Naive thymus-derived CD4-positive, alpha-beta T cell (primary cell): ENCODE results near the gene ZNF526. TPM values are rescaled to one million over a fixed set of nuclear protein-coding genes. Genes with fewer than 3 reads are reported as not detected.
A peak's percentile ranks its signal among the peaks of the same experiment; 100 is the strongest.

Source experiments
- ATAC-seq: fragments of 150-1000 bp; cut with Tn5 transposase; 2 replicates; pipeline ENCODE4 v1.10.0; 2021; ENCODE audit warnings: mild to moderate bottlenecking, moderate library complexity
- CTCF ChIA-PET: fragments of 350-600 bp; sonication (Branson Sonifier 250); formaldehyde crosslinking; loops from one replicate; lab custom pipeline; 2021; ENCODE audit warnings: antibody characterized with exemption; lab: Charles Lee
- POLR2A ChIA-PET: fragments of 350-600 bp; sonication (Branson Sonifier 250); formaldehyde crosslinking; loops from one replicate; lab custom pipeline; 2021; ENCODE audit warnings: antibody characterized with exemption, inconsistent platforms; lab: Charles Lee
- DNase-seq, 9 donors: peaks; one replicate each; pipeline versions ENCODE4 v3.0.0 to v3.0.0-alpha.2; 2020 to 2022; ENCODE audit warnings: mixed read lengths in 1 of 9
- H3K27ac ChIP-seq: one replicate; pipeline ENCODE4 v1.7.0; 2013; ENCODE audit warnings: mild to moderate bottlenecking, low read depth, low read length, moderate library complexity
- H3K27me3 ChIP-seq, 2 donors: one replicate each; pipeline ENCODE4 v1.7.0; 2013; ENCODE audit warnings: low read length in 2 of 2, mild to moderate bottlenecking in 2 of 2, moderate library complexity in 2 of 2; ENCODE audit not compliant: control insufficient read depth in 2 of 2, insufficient read depth in 2 of 2
- H3K36me3 ChIP-seq, 3 experiments: 1 replicate in 2 of 3; 2 replicates in 1 of 3; pipeline ENCODE4 v1.7.0; 2013; ENCODE audit warnings: low read length in 3 of 3, mild to moderate bottlenecking in 3 of 3, moderate library complexity in 1 of 3; ENCODE audit not compliant: insufficient read depth in 3 of 3, control insufficient read depth in 2 of 3
- H3K4me1 ChIP-seq, 2 donors: one replicate each; pipeline ENCODE4 v1.7.0; 2013; ENCODE audit warnings: low read length in 2 of 2, mild to moderate bottlenecking in 2 of 2, moderate library complexity in 1 of 2; ENCODE audit not compliant: control insufficient read depth in 2 of 2, insufficient read depth in 2 of 2
- H3K4me3 ChIP-seq: 2 replicates; pipeline ENCODE4 v1.7.0; 2013; ENCODE audit warnings: mild to moderate bottlenecking, low read length
- H3K9me3 ChIP-seq, 3 experiments: 1 replicate in 2 of 3; 2 replicates in 1 of 3; pipeline ENCODE4 v1.7.0; 2013; ENCODE audit warnings: low read length in 3 of 3; ENCODE audit not compliant: control insufficient read depth in 2 of 3
- H3K27ac Mint-ChIP-seq, 9 donors: one replicate each; pipeline ENCODE4 v1.8.0; 2020 to 2022; ENCODE audit warnings: mixed read lengths in 9 of 9, mild to moderate bottlenecking in 8 of 9, moderate library complexity in 5 of 9, inconsistent platforms in 2 of 9
- H3K27me3 Mint-ChIP-seq, 5 donors: one replicate each; pipeline ENCODE4 v1.8.0; 2021 to 2022; ENCODE audit warnings: mixed read lengths in 5 of 5, mild to moderate bottlenecking in 1 of 5
- H3K36me3 Mint-ChIP-seq, 5 donors: one replicate each; pipeline ENCODE4 v1.8.0; 2020 to 2022; ENCODE audit warnings: mixed read lengths in 5 of 5, mild to moderate bottlenecking in 3 of 5, inconsistent platforms in 1 of 5
- H3K4me1 Mint-ChIP-seq, 7 donors: one replicate each; pipeline ENCODE4 v1.8.0; 2020 to 2022; ENCODE audit warnings: mixed read lengths in 7 of 7, mild to moderate bottlenecking in 3 of 7, inconsistent platforms in 1 of 7
- H3K4me3 Mint-ChIP-seq, 10 donors: one replicate each; pipeline ENCODE4 v1.8.0; 2020 to 2022; ENCODE audit warnings: mild to moderate bottlenecking in 10 of 10, mixed read lengths in 10 of 10, moderate library complexity in 6 of 10, inconsistent platforms in 2 of 10
- H3K9me3 Mint-ChIP-seq, 11 donors: one replicate each; pipeline ENCODE4 v1.8.0; 2020 to 2022; ENCODE audit warnings: mixed read lengths in 11 of 11, mild to moderate bottlenecking in 4 of 11, inconsistent platforms in 1 of 11, moderate library complexity in 1 of 11
- intact Hi-C, 2 donors: fragments of 100-400 bp; cut with micrococcal nuclease; formaldehyde crosslinking; loops; one replicate each; pipeline ENCODE4 v1.15.1; 2023
- polyA plus RNA-seq, 2 donors: library from polyadenylated mRNA; unstranded; fragments of 300-500 nt; fragmentation: Illumina TruSeq; gene quantifications; one replicate each; pipeline ENCODE4 v1.2.3, GENCODE V29; 2021
- total RNA-seq, 6 experiments: library from RNA in 5 of 6; stranded (reverse) in 5 of 6; gene quantifications; 1 replicate in 5 of 6; 2 replicates in 1 of 6; pipeline ENCODE4 v1.2.3 and lab custom pipeline; 2021 to 2026

ZNF526 gene
- total and polyA plus RNA-seq, 7 experiments from 2014 or later = 4.0 to 25.2 (median 11.8) TPM

GRCh38 chr19:42191330-42191729, 28.8 kb upstream of the ZNF526 start:
- POLR2A ChIA-PET = interaction anchor here (1.1 kb wide), 1 partner anchor 9 kb away, joined by 4 read pairs; no protein-coding TSS in a partner anchor
- Mint-ChIP-seq H3K27ac (peak overlapping the region in 3 of 9 donors; percentile 16 to 41 (median 19)), H3K36me3 (peaks cover 0 to 30% (median 18%) of the 10 kb centered on the region in 5 donors), H3K4me3 (peak overlapping the region in 3 of 10 donors; percentile 15 to 35 (median 21)), H3K9me3 (peaks cover 0 to 9% (median 2%) of the 10 kb centered on the region in 11 donors), H3K27me3 (peaks cover 0 to 2% (median 0%) of the 10 kb centered on the region in 5 donors), H3K4me1 (peaks cover 41 to 67% (median 62%) of the 10 kb centered on the region in 7 donors)
- peaks cover 11 to 20% of the 10 kb centered on the region in 2 donors for H3K4me1 ChIP-seq
- no peak overlapping the region for H3K4me3 ChIP-seq
- intact Hi-C loops = loop anchor here in 1 of 2 donors (1.0 kb wide), 1 partner anchor 8 kb away; no protein-coding TSS in a partner anchor
- DNase-seq = no peak
- CTCF ChIA-PET = interaction anchor here (0.5 to 0.7 kb wide), 2 partner anchors 17 to 1391 kb away, joined by 3 read pairs; no protein-coding TSS in a partner anchor
- H3K27ac ChIP-seq = no peak overlapping the region
- peaks cover 0 to 4% (median 0%) of the 10 kb centered on the region in 3 experiments for H3K36me3 ChIP-seq
- no peaks in the 10 kb centered on the region for H3K27me3 ChIP-seq
- ATAC-seq = no peak
- H3K9me3 ChIP-seq = no peaks in the 10 kb centered on the region

GRCh38 chr19:42191855-42192254, 28.3 kb upstream of the ZNF526 start:
- H3K27me3 Mint-ChIP-seq = peaks cover 0 to 2% (median 0%) of the 10 kb centered on the region in 5 donors
- ChIA-PET CTCF (interaction anchor here (0.5 to 0.9 kb wide), 3 partner anchors 16 to 1391 kb away, joined by 3 read pairs; no protein-coding TSS in a partner anchor), POLR2A (interaction anchor here (1.1 to 1.4 kb wide), 2 partner anchors 8 to 10 kb away, joined by 4 to 5 read pairs; no protein-coding TSS in a partner anchor)
- intact Hi-C loops = loop anchor here in 1 of 2 donors (1.0 kb wide), 1 partner anchor 7 kb away; no protein-coding TSS in a partner anchor
- peaks cover 45 to 67% (median 63%) of the 10 kb centered on the region in 7 donors for H3K4me1 Mint-ChIP-seq
- no peak overlapping the region for H3K4me3 ChIP-seq
- no peak overlapping the region for H3K27ac ChIP-seq
- peaks cover 17 to 22% of the 10 kb centered on the region in 2 donors for H3K4me1 ChIP-seq
- peak overlapping the region in 5 of 9 donors; percentile 0 to 16 (median 9) for H3K27ac Mint-ChIP-seq
- DNase-seq (no peak), ATAC-seq (peak; percentile 65)
- peaks cover 0 to 35% (median 18%) of the 10 kb centered on the region in 5 donors for H3K36me3 Mint-ChIP-seq
- peak overlapping the region in 2 of 10 donors; percentile 2 to 33 for H3K4me3 Mint-ChIP-seq
- H3K36me3 ChIP-seq = peaks cover 0 to 9% (median 0%) of the 10 kb centered on the region in 3 experiments
- no peaks in the 10 kb centered on the region for H3K27me3 ChIP-seq
- H3K9me3 ChIP-seq = no peaks in the 10 kb centered on the region
- peaks cover 0 to 9% (median 2%) of the 10 kb centered on the region in 11 donors for H3K9me3 Mint-ChIP-seq

DNA sequence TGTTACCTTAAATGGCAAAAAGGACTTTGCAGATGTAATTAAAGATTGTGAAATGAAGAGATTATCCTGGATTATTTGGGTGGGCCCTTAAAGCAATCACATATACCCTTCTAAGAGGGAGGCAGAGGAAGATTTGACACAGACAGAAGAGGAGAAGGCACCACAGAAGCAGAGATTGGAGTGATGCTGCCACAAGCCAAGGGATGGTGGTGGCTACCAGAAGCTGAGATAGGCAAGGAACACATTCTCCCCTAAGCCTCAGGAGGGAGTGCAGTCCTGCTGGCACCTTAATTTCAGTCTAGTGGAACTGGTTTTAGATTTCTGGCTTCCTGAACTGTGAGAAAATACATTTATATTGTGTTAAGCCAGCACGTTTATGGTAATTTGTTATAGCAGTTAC, 26.8 kb upstream of the ZNF526 start:
- no peak overlapping the region for H3K27ac Mint-ChIP-seq
- intact Hi-C loops = no loop called here
- H3K36me3 Mint-ChIP-seq = peaks cover 0 to 45% (median 22%) of the 10 kb centered on the region in 5 donors
- peaks cover 0 to 9% (median 2%) of the 10 kb centered on the region in 11 donors for H3K9me3 Mint-ChIP-seq
- ChIA-PET POLR2A (interaction anchor here (0.7 to 1.4 kb wide), 2 partner anchors 9 to 59 kb away, joined by 3 to 5 read pairs; no protein-coding TSS in a partner anchor), CTCF (no interaction called here)
- peaks cover 0 to 2% (median 0%) of the 10 kb centered on the region in 5 donors for H3K27me3 Mint-ChIP-seq
- Histone ChIP-seq H3K27ac (no peak overlapping the region), H3K4me3 (no peak overlapping the region), H3K36me3 (peaks cover 0 to 10% (median 4%) of the 10 kb centered on the region in 3 experiments), H3K4me1 (peaks cover 30 to 34% of the 10 kb centered on the region in 2 donors), H3K27me3 (no peaks in the 10 kb centered on the region), H3K9me3 (no peaks in the 10 kb centered on the region)
- no peak for ATAC-seq
- peaks cover 52 to 80% (median 69%) of the 10 kb centered on the region in 7 donors for H3K4me1 Mint-ChIP-seq
- no peak overlapping the region for H3K4me3 Mint-ChIP-seq
- no peak for DNase-seq

DNA sequence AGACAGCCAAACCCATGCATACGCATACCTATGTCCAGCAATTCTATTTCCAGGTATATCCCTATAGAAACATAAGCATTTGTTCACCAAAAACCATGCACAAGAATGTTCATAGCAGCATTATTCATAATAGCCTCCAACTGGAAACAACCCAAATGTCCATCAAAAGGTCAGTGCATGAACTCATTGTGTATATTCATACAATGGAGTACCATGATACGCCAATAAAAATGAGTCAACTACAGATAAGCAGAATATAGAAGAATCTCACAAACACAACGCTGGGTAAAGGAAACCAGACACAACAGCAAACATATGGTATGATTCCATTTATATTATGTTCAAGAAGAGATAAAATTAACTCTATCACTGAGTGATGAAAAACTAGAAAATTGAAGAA, 26.4 kb upstream of the ZNF526 start:
- peaks cover 0 to 9% (median 2%) of the 10 kb centered on the region in 11 donors for H3K9me3 Mint-ChIP-seq
- H3K27ac Mint-ChIP-seq = peak overlapping the region in 4 of 9 donors; percentile 14 to 77 (median 48)
- ChIA-PET CTCF (no interaction called here), POLR2A (no interaction called here)
- Histone ChIP-seq H3K36me3 (peaks cover 0 to 10% (median 4%) of the 10 kb centered on the region in 3 experiments), H3K4me1 (peaks cover 34 to 38% of the 10 kb centered on the region in 2 donors), H3K9me3 (no peaks in the 10 kb centered on the region), H3K27ac (no peak overlapping the region), H3K4me3 (no peak overlapping the region), H3K27me3 (no peaks in the 10 kb centered on the region)
- no peak for DNase-seq
- peaks cover 0 to 2% (median 0%) of the 10 kb centered on the region in 5 donors for H3K27me3 Mint-ChIP-seq
- peak overlapping the region in 2 of 10 donors; percentile 43 to 47 for H3K4me3 Mint-ChIP-seq
- peaks cover 52 to 82% (median 72%) of the 10 kb centered on the region in 7 donors for H3K4me1 Mint-ChIP-seq
- peaks cover 0 to 47% (median 23%) of the 10 kb centered on the region in 5 donors for H3K36me3 Mint-ChIP-seq
- ATAC-seq = no peak
- intact Hi-C loops = no loop called here

GRCh38 chr19:42196011-42197001, 23.8 kb upstream of the ZNF526 start:
- Mint-ChIP-seq H3K4me1 (peaks cover 64 to 84% (median 71%) of the 10 kb centered on the region in 7 donors), H3K4me3 (peak overlapping the region in 7 of 10 donors; percentile 17 to 92 (median 33)), H3K36me3 (peaks cover 0 to 62% (median 28%) of the 10 kb centered on the region in 5 donors), H3K9me3 (peaks cover 0 to 9% (median 2%) of the 10 kb centered on the region in 11 donors), H3K27me3 (no peaks in the 10 kb centered on the region), H3K27ac (peak overlapping the region in 7 of 9 donors; percentile 15 to 91 (median 33))
- ATAC-seq (no peak), DNase-seq (no peak)
- no peak overlapping the region for H3K27ac ChIP-seq
- no peaks in the 10 kb centered on the region for H3K27me3 ChIP-seq
- peaks cover 59 to 62% of the 10 kb centered on the region in 2 donors for H3K4me1 ChIP-seq
- intact Hi-C loops = loop anchor here in 1 of 2 donors (5.0 kb wide), 1 partner anchor 86 kb away; no protein-coding TSS in a partner anchor
- H3K4me3 ChIP-seq = no peak overlapping the region
- peaks cover 0 to 10% (median 4%) of the 10 kb centered on the region in 3 experiments for H3K36me3 ChIP-seq
- no peaks in the 10 kb centered on the region for H3K9me3 ChIP-seq
- POLR2A ChIA-PET = interaction anchor here (1.0 kb wide), 1 partner anchor 25 kb away, joined by 3 read pairs; no protein-coding TSS in a partner anchor
- CTCF ChIA-PET = no interaction called here
